Spleen (tissue), 7 donors: ENCODE measurements around the gene CYFIP2.

ENCODE experiments used
- POLR2A ChIP-seq, 3 donors: fragments of 450-650 bp; IDR thresholded peaks; one replicate each; pipeline ENCODE4 v1.5.1; 2017; ENCODE audit warnings: antibody characterized with exemption in 3 of 3, mild to moderate bottlenecking in 1 of 3
- TF ChIP-seq, protein P1 (sequence below), 11 experiments: fragments of 200-600 bp in 7 of 11; fragments of 450-650 bp in 4 of 11; sonication (generic) in 4 of 11; IDR thresholded peaks in 8 of 11; conservative IDR thresholded peaks in 3 of 11; 1 replicate in 7 of 11; 2 replicates in 4 of 11; pipeline versions ENCODE4 v1.4.0 to v1.8.0; 2016 to 2021; ENCODE audit warnings: antibody characterized with exemption in 11 of 11, inconsistent platforms in 4 of 11, mild to moderate bottlenecking in 1 of 11
- donor health status: DM: no; HTN: no; CAD: no; lungs with moderate emphysema.
- donor health status: DM: no; HTN: no; CAD: no.
- donor health status: DM: no; HTN: no; CAD: no.

DNA sequence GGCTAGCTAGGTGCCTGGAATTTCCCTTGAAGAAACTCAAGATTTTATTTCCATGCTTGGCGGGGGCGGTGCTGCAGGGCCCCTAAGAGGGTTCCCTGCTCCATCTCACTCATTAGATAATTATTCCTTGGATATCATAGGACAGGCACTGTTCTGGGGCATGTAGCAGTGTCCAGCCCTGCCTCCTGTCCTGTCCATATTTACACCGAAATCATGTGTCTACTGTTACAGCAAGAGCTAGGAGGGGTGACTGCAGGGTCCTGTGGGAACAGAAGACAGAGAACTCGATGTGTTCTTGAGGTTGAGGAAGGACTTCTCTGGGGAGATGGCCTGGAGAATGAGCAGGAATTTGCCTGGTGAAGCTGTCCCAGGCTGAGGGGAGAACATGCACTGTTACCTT, 96.6 kb downstream of the CYFIP2 start:
- TF ChIP-seq, protein P1, sequence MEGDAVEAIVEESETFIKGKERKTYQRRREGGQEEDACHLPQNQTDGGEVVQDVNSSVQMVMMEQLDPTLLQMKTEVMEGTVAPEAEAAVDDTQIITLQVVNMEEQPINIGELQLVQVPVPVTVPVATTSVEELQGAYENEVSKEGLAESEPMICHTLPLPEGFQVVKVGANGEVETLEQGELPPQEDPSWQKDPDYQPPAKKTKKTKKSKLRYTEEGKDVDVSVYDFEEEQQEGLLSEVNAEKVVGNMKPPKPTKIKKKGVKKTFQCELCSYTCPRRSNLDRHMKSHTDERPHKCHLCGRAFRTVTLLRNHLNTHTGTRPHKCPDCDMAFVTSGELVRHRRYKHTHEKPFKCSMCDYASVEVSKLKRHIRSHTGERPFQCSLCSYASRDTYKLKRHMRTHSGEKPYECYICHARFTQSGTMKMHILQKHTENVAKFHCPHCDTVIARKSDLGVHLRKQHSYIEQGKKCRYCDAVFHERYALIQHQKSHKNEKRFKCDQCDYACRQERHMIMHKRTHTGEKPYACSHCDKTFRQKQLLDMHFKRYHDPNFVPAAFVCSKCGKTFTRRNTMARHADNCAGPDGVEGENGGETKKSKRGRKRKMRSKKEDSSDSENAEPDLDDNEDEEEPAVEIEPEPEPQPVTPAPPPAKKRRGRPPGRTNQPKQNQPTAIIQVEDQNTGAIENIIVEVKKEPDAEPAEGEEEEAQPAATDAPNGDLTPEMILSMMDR (IDR thresholded peaks at IDR 0.05 in 8 of 11, conservative IDR thresholded peaks at IDR 0.05 in 3 of 11), result no peak
- no peak for TF ChIP-seq POLR2A (IDR thresholded peaks at IDR 0.05)
